NCI-H146 treated with DMSO at 0.1 percent for 48 hours (cell line): ENCODE measurements around the gene GNPTAB.

Experiments used
- DNase-seq: peaks from one replicate; lab custom pipeline; 2025; ENCODE audit not compliant: unreplicated experiment; lab: John Stamatoyannopoulos, UW

Gene GNPTAB

DNA sequence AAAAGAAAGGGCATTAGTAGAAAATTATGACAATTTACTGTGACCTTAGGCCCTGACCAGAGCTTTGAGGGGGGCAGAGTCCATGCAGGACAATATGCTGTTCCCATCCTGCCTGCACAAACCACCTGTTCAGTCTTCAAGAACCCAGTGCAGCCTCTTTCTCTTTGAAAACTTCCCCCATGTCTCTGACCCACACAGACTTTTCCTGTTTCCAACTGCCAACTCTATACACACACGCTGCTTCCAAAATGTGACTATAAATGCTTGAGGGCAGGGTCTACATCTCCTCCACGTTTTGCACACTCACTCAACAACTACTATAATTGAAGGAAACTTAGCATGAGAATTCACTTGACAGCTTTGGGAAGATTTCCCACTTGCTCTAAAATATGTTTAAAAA is 54.9 kb downstream of the GNPTAB start:
- no peak for DNase-seq

DNA sequence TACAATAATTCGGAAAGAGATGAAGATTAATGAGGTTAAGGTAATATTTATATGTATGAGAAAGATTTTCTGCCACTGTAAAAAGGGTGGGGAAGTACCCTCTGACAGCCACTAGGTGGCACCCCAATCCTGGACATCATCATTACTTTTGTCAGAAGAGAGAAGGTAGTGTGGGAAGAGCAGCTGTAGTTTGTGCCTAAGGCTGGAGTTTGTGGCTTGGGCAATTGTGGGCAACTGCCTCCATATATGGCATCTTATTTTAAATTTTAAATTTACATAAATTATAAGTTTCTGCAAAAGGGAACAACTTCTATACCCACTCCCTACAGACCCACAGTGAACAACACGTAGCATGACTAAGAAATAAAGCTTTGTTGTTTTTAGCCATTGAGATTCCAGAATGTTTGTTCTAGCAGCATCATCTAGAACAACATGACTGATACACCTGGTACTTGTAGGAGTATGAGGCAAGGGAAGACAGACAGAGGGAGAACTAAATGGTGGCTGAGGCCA is 57.1 kb downstream of the GNPTAB start:
- peak; percentile 62 for DNase-seq

DNA sequence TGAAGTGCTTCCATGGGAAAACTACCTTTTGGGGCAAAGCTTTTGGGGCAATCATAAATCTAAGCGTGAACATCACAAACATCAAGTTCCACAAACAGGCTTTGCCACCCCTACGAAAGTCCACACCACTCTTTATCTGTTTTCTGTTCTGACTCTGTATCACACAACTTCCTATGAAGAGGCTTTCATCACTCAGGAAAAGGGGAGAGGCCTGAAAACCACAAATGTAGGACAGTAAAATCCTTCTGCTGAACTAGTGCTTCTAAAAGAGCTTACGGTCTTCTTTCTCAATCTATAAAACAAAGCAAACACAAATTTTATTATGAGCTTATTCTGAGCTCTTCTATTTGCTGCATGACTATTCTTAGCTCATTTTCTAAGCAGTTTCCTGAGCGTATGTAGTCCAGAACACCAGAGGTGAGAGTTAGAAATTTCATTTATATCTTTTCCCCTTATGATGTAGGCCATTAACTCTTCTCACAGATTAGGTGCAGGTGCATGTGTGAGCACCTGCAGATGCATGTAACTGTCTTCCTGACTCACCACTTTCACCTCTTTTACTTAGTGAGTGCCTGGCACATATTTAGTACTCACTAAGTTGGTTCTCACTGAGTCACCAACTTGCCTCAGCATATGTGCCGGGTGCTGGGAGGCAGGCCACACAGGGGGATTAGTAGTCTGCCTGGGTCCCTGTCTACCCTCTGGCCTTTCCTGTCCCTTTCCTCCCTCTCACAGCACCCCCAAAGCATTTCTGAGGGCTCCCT is 58.6 kb downstream of the GNPTAB start:
- no peak for DNase-seq

DNA sequence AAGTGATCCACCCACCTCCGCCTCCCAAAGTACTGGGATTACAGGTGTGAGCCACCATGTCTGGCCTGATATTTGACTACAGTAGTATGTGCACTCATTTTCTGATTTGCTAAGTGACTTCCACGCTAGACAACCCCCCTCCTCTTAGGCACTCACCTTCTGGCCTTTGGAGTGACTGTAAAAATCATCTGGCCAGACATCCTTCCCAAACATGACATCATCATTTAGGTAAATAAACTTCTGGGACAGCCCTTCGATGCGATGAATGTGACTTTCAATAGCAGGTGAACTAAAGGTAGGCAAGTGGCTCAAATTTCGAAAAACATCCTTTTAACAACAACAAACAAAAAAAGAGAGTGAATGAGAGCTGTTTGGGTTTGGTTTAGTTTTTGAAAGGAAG is 60.9 kb downstream of the GNPTAB start:
- no peak for DNase-seq

DNA sequence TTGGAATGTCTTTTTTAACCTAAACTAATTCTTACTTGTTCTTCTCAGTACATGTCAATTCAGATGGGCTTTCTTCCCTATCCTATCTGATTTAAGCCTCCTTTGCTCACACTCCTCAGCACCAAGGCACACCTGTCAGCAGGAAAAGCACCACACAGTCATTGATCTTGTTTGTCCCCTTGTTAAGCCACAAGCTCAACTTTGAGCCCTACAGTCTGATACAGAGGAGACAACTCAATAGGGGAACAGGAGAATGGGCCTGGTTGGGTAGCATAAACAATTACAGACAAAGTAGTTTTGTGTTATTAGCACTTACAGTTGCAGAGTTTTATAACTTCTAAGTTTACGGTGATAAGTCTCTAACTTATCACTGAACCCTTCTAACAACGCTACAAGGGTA is 62.0 kb downstream of the GNPTAB start:
- DNase-seq = no peak

DNA sequence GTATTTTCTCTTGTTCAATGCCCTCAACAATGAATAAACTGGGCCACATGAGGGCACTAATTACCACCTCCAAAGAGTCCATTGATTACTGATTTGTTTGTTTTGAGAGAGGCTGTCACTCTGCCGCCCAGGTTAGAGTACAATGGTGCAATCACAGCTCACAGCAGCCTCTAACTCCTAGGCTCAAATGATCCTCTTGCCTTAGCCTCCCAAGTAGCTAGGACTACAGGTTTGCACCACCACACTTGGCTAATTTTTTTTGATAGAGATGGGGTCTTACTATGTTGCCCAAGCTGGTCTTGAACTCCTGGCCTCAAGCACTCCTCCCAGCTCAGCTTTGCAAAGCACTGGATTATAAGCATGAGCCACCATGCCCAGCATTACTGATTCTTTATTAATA is 63.2 kb downstream of the GNPTAB start:
- no peak for DNase-seq

DNA sequence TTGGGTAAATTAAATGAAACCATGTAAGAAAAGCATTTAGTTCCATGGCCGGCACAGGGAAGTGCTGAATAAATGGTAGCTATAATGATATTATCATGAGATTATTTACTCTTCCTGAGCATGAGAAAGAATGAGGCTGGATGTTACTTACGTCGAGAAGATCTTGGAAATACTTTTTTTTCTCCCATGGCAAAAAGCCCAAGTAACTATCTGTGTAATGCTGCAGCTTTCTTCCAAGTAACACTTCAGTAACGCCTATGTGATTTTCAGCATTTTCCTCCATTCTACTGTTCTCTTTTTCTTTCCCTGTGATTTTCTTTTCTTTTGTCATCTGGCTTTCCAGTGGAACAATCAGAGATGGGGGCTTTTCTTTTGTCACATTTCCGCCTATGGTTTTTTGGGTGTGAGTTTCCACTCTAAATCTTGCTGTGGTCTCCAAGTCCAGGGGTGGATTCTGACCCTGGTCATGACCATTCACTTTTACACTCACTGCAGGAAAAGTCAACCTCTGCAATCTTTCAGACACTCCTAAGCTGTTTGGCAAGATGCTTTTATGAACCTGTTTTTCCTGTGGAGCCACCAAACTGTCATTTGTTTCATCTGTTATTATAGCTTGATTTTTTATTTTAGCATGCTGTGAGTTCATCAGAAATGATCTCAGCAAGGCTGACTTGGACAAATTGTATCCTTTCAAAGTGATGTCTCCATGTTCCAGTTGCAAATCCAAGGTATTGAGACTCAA is 66.5 kb downstream of the GNPTAB start:
- no peak for DNase-seq

DNA sequence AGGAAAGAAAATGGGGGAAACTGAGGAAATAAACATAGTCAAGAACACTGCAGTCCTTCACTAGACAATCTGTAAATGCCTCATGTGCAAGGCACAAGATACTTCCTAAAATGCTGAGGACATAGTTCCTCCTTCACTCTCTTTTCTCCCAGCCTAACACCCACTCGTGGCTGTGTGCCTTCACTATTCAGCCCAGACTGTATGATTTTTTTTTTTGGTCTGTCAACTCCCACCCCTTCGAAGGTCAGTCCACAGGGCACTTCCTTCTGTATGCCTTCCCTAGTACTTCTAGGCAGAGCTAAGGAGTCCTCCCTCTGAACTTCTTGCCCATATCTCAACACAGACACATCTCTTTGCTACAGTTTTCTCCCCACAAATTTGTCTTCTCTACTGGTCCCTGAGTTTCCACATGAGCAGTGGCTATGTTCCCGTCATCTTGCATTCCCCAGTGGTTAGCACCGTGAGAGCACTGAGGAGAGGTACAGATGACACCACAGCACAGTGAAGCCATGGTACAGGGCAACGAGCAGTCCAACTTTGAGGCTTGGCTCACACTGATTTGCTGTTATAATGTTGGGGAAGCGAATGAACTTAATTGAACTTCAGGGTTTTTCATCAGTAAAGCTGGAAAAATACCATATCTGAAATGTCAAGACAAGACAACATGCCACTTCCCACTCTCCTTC is 67.4 kb downstream of the GNPTAB start:
- no peak for DNase-seq

DNA sequence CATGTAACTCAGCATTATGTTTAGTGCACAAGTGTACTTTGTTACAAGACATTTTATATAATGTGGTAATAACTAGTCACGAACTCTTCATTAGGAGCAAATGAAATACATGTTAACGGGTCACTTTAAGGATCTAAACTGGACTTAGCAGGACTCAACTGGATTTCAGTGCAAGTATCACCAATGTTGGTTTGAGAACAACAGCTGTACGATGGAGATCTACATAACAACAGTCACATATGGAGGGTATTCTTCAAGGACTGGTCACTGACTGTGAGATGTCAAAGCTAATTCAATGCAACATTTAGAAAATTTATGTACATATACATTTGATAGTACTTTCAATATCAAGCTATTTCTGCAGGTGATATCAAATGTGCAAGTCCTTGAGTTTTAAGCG is 69.0 kb downstream of the GNPTAB start:
- no peak for DNase-seq

DNA sequence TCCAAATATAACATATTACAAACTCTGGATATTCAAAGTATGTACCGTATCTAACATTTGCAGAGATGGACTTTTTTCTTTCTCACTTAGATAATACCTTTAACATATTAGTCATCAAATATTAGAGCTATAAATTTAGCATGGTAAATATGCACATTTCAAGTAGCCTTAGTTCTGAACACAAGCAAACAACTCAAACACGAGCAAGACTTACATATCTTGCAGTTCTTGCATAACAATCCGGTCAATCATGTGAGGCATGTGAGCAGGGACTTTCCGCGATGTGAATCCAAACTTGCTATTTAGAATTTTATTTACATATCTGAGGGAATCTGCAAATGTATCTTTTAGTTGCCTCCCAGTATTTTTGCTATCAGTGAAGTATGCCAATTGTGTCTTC is 69.4 kb downstream of the GNPTAB start:
- DNase-seq = no peak

DNA sequence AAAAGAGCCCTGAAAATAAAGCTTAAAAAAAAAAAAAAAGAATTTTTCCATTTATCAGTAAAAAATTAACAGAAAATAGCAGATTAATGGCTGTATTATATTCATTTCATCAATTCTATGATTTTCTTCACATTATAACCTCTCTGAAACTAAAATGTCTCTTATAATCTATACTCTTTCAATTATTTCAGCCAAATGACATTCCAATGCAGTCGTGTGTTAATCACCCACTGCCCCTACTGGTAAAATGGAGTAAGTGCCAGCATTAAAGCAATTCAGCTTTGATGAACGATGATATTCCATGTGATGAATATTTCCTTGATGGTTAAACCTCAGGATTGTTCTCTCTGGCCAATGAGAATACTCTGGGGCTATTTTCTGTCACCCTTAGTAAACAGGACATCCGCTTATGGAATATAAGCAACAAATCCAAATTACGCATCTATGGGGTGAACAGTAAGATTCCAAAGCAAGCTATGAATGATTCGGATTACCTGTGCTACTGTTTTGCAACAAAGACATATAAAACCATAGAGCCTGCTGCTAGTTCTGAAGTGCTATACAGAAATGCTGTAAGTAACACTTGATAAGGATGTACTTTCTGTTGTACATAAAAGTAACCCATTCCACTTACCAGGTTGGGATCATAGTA is 71.2 kb downstream of the GNPTAB start:
- DNase-seq = peak; percentile 12

DNA sequence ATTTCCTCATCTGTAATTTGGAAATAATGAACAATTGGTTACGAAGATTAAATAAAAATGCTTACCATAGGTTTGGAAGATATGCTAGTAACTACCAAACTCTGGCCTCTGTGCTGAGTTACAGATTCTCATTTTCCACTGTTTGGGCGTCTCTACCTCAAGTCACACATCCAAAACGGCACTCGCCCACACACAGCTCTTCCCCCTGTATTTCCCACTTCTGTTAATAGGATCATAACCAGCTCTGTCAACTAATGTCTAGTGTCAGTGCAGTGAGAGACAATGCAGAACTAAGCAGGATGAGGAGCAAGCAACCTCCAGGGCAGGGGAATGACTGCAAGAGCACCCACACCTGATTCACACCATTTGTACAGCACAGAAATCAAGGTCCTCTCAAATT is 80.6 kb downstream of the GNPTAB start:
- no peak for DNase-seq

DNA sequence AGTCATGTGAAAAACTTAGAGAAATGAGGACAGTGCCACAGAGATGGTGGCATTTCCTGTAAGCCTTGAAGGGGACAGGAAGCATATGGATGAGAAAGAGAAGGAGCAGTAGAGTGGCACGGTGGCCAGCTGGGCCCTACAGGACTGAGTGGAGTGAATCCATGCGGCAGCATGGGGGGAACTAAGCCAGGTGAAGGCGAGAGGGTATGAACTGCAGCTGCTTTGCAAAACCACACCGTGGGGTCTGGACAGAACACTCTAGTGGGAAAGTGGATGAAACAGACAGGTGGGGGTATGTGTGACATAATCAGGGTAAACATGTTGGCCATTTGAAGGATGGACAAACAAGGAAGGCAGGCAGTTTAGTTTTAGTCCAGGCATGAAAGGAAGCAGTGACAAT is 81.1 kb downstream of the GNPTAB start:
- DNase-seq = no peak

DNA sequence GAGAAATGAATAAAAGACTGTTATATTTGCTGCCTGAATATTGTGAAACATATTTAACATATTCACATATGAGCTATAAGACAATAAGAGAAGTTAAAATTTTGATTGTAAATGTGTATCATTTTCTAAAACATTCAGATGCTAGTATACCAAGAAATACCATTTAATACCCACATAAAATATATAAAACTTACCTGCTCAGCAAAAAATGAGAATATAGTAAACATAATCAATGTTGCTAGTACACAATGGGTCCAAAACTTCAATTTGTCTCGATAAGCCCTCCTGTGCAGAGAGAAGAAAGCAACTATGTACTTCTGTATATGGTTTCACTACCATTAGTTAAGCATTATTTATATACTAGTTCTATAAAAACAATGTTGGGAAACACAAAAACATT is 81.9 kb downstream of the GNPTAB start:
- no peak for DNase-seq

DNA sequence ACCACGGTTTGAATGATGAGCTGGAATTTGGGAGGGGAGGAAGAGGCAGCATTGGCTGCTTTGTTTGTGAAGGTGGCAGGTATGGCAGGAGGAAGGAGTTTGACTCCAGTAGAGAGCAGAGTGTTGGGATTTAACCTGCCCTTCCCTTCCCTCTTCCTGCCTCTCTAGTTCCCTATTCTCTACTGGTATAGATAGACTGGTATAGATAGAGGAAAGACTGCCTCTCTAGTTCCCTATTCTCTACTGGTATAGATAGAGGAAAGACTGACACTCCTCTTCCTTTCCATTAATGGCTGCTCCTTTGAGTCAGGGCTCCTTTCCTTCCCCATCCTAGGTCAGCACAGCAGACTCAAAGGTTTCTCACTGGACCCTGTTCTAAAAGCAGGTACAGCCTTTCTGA is 83.1 kb downstream of the GNPTAB start:
- no peak for DNase-seq

DNA sequence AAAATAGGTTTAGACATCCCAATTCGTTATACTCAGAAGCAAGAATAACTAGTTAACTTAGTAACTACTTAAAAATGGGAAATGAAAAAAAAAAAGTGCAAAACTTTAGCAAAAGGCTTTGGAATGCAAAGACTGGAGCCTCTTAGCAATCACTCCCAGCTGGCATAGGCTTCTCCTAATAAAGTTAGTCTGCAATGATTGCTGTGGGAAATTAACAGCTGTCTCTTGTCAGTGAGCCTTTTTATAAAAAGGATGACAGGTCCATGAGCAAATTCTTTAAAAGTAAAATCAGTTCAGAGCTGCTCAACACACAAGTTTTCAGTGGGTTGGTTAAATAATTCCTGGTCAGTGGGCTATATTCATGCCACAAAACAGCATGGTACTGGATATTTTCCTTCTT is 84.1 kb downstream of the GNPTAB start:
- no peak for DNase-seq

DNA sequence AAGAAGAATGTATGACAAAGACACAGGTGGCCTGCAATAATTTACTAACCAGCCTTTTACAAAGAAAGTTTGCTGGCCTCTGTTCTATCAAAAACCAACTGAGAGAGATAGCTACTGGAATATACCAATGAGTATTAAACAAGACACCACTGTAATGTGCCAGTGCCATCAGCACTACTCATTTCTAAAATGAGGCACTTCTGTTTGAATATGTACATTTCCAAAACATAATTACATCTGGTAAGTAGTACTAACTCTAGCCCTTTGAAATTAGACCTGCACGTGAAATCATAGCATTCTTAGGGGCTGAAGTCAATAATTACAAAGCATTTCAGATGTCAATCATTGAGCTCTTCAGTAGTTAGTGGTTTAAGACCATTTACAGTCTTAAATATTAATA is 84.6 kb downstream of the GNPTAB start:
- no peak for DNase-seq

DNA sequence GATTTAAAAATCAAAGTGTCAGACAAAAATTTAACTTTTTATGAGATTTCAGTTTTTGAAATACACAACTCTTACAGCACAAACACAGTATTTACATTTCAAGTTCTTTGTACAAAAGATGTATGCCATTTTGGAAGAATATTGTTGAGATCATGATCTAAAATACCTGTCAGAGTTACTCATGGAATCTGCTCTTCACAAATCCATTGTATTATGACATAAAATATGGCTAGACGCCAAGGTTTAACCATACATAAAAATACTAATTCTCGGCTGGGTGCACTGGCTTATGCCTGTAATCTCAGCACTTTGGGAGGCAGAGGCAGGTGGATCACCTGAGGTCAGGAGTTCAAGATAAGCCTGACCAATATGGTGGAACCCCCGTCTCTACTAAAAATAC is 85.3 kb downstream of the GNPTAB start:
- no peak for DNase-seq

DNA sequence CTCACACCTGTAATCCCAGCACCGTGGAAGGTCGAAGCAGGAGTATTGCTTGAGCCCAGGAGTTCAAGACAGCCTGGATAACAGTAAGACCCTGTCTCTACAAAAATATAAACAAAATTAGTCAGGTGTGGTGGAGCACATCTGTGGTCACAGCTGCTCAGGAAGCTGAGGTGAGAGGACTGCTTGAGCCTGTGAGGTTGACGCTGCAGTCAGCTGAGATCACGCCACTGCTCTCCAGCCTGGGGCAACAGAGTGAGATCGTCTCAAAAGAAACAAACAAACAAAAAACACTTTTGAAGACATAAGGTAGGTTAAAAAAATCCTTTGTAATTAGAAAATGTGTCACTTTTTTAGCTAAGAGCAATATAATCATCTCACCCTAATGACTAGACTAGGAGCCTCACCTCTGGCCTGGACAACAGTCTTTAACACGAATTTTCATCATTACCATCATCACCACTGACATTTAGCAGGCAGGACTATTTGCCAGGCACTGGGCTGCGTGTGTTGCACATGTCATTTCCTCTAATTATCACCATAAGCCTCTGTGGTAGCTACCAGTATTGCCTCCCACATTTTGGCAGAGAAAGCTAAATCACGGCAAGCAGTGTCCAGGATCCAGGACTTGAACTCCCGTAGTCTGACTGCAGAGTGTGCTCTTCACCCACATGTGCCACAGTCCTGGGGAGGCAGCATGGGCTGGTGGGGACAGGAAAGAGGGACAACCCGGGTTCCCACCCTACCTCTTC is 86.9 kb downstream of the GNPTAB start:
- no peak for DNase-seq

DNA sequence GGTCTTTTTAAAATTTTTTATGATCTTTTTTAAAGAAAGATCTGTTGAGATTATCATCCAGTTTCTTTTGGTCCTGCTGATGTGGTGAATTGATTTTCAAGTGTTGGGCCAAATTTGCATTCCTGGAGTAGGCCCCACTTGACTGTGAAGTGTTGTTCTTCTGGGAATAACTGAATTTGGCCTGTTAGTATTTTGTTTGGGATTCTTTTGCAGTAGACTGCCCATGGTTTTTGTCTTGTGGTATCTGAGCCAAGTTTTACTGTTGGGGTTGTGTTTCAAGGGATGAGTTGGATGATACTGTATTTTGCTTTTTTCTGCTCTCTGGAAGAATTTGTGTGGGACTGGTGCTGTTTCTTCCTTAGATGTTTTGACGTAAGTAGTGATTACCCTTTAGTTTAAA is 87.5 kb downstream of the GNPTAB start:
- DNase-seq = no peak

DNA sequence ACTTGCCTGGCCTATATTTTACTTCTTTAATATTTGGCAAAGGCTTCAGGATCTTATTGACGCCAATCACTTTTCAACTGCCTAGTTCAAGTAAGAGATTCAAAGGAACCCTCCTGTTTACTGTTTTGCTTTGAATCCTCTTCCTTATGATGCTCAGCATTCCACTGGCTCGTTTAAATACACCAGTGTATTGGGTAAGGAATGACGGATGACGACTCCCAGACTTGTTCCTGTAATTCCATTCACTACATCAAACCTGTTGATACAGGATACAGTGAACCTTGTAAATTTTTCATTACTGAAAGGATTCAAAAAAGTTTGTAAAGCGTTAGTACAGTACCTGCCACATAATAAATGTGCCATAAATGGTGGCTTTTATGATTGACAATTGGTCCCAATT is 89.8 kb downstream of the GNPTAB start:
- DNase-seq = no peak
